GM12875 (cell line): ENCODE results near the gene SEMA5A.

Experiments used
- H3K4me3 ChIP-seq: one replicate; pipeline ENCODE4 v1.5.1; 2011; ENCODE audit warnings: low read depth, low read length, control low read depth
- TF ChIP-seq, protein P1 (sequence below): IDR thresholded peaks from 2 replicates; pipeline ENCODE4 v1.5.1; 2011; ENCODE audit warnings: low read depth, mild to moderate bottlenecking, control low read depth, inconsistent platforms, low read length, moderate library complexity, borderline replicate concordance; ENCODE audit not compliant: insufficient read depth

The SEMA5A gene

DNA sequence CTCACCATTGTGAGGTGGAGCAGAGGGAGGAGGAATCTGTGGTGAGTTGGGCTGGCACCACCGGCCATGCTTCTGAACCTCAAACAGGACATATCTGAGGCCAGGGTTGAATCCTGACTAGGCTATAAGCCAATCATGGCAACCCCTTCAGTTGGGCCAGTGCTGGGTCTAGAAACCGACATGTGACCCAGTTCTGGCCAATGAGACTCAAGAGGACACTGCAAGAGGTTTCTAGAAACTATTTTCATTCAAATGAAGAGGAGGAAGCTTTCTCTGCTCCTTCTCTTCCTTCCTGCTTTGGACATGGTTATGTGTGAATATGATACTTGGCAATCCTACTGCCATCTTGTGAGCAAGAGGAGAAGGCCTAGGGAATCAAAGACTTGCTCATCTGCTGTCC, 417.7 kb downstream of the SEMA5A start:
- no peak overlapping the region for H3K4me3 ChIP-seq
- TF ChIP-seq, protein P1, sequence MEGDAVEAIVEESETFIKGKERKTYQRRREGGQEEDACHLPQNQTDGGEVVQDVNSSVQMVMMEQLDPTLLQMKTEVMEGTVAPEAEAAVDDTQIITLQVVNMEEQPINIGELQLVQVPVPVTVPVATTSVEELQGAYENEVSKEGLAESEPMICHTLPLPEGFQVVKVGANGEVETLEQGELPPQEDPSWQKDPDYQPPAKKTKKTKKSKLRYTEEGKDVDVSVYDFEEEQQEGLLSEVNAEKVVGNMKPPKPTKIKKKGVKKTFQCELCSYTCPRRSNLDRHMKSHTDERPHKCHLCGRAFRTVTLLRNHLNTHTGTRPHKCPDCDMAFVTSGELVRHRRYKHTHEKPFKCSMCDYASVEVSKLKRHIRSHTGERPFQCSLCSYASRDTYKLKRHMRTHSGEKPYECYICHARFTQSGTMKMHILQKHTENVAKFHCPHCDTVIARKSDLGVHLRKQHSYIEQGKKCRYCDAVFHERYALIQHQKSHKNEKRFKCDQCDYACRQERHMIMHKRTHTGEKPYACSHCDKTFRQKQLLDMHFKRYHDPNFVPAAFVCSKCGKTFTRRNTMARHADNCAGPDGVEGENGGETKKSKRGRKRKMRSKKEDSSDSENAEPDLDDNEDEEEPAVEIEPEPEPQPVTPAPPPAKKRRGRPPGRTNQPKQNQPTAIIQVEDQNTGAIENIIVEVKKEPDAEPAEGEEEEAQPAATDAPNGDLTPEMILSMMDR: no peak

DNA sequence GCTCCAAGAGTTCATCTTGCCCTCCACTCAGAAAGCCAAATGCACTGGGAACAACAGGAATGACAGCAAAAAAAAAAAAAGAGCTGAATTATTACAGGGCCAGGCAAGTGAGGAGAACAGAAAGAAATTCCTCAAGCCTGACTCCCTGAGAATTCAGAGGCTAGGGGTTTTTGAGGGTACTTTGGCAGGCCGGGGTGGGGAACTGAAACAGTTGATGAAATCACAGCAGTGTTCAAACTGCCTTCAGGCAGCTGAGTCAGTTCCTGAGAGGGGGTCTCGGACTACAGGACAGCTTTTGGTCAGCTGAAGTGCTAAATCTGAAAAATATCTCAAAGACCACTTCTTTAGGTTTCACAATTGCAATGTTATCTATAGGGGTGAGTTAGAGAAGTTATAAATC, 419.4 kb downstream of the SEMA5A start:
- TF ChIP-seq, protein P1: no peak
- H3K4me3 ChIP-seq: no peak overlapping the region

DNA sequence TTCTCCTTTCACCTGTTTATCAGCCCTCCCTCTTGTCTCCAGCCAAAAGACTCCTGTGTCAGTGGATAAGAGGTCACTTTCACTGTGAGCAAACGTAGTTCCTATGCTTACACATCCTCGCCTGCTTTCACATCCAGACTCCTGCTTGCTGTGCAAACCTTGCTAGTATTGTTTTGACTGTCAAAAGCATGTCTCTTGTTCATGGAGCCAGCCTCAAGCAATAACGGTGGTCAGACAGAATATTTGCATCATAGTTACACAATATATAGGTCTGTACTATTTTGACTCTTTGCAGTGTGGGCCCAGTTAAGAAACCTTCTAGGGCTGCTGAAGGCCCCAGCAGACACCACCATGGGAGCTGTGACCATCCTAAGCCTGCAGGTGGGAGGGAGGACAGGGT, 420.0 kb downstream of the SEMA5A start:
- H3K4me3 ChIP-seq: no peak overlapping the region
- TF ChIP-seq, protein P1: no peak

DNA sequence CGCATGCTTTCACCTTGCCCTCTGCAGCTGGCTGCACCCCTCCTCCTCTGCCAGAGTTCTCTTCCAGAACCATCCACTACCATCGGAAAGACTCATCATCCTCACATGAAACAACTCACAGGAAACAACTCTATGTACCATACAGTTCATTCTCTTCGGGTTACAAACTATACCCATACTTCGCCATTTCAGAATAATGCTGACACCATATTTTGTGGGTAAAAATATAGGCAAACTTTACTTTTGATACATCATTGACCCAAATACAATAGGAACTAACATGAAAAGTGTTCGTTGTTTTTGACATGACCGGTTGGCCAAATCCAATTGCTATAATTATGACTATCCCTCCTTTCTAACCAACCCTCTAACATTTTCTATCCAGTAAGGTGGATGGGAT, 421.0 kb downstream of the SEMA5A start:
- TF ChIP-seq, protein P1: no peak
- H3K4me3 ChIP-seq: no peak overlapping the region

DNA sequence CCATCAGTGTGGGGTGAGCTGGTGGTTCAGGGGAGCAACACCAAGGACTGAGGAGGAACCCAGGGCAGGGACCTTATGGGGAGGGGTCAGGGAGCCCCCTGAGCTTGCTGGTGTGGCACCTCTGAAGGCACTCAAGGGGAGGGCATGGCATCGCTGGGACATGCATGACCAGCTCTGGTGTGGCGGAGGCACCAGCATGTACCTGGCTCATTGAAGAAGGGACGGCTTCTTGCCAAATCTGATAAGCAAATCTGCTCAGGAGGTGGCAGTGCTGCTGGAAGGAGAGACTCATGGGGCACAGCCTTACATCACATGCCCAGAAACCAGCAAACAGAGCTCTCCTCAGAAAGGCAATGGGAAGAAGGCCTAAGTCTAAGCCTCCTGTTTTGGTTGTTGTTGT, 421.8 kb downstream of the SEMA5A start:
- H3K4me3 ChIP-seq: no peak overlapping the region
- TF ChIP-seq, protein P1: no peak

- TF ChIP-seq, protein P1: no peak
- H3K4me3 ChIP-seq: no peak overlapping the region
Observed at GRCh38 chr5:9122528-9122927, 423.3 kb downstream of the SEMA5A start.

DNA sequence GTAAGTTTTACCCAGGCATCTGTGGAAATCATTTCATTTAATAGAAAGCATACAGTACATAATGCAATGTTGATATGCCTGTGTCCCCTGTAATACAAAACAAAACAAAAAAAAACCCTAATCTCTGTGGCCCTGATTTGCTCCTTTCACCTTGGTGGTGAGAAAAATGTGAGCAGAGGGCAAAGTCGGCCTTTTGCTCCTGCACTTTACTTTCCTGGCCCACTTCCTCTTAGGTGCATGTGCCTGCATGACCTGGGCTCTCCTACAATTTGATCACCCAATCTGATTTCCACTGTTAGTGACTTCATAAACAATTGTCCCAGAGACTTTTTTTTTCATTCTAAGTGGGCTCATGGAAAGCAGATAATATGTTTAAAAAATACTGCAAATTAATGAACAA, 424.3 kb downstream of the SEMA5A start:
- no peak overlapping the region for H3K4me3 ChIP-seq
- TF ChIP-seq, protein P1: no peak
